Measurements from ENCODE around the gene OR10A5.
A peak's percentile ranks its signal among the peaks of the same experiment; 100 is the strongest.
"Not testable (repeated sequence)": the region's sequence is repeated elsewhere in the genome, so short reads cannot be mapped to it uniquely, and the experiment has no call there.

Gene OR10A5, protein sequence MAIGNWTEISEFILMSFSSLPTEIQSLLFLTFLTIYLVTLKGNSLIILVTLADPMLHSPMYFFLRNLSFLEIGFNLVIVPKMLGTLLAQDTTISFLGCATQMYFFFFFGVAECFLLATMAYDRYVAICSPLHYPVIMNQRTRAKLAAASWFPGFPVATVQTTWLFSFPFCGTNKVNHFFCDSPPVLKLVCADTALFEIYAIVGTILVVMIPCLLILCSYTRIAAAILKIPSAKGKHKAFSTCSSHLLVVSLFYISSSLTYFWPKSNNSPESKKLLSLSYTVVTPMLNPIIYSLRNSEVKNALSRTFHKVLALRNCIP

DNA sequence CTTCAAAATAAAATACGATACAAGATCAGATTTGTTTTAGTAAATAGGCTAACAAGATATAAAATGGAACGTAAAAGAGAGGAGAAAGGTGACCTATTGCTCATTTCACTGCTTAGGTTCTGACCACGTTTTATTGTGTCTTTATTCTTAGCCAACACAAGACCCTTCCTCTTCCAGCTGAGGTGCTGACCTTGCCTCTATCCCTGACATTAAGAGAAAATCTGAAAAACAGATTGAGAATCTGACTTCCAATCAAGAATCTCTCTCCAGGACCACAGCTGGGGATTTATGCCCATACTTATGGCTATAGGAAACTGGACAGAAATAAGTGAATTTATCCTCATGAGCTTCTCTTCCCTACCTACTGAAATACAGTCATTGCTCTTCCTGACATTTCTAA lies at the start of gene OR10A5:
Gene OR10A5, plus strand, starts transcription at position 301 of the 400 bp plus-strand sequence. Its CDS starts 0 bp downstream, at position 301.
- TF ChIP-seq, protein P1, sequence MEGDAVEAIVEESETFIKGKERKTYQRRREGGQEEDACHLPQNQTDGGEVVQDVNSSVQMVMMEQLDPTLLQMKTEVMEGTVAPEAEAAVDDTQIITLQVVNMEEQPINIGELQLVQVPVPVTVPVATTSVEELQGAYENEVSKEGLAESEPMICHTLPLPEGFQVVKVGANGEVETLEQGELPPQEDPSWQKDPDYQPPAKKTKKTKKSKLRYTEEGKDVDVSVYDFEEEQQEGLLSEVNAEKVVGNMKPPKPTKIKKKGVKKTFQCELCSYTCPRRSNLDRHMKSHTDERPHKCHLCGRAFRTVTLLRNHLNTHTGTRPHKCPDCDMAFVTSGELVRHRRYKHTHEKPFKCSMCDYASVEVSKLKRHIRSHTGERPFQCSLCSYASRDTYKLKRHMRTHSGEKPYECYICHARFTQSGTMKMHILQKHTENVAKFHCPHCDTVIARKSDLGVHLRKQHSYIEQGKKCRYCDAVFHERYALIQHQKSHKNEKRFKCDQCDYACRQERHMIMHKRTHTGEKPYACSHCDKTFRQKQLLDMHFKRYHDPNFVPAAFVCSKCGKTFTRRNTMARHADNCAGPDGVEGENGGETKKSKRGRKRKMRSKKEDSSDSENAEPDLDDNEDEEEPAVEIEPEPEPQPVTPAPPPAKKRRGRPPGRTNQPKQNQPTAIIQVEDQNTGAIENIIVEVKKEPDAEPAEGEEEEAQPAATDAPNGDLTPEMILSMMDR (IDR thresholded peaks at IDR 0.05; ENCODE audit: insufficient read depth, missing control alignments): no peak
- no peak for FAIRE-seq
- DNase-seq (ENCODE audit: insufficient read length, low spot score): no peak

DNA sequence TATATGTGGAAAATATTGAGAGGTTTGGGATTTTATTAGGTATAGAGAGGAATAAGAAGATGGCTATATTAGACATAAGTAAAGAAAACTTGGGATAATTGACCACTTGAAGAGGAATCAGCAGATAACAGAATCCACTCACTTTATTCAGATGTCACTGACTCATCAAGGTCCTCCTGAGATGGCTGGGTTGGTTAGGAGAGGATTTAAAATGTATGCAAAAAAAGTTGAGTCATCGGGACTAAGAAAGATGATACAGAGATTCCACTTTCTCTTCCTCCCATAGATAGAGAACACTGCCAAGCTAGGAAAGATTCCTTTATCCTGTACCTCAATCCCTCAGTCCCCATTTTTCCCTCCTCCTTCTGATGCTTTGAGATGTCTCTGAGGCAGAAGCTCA lies 46.1 kb upstream of the OR10A5 start, which contains the start of gene OR6A2:
Gene OR6A2, minus strand, starts transcription at position 288 of the 400 bp plus-strand sequence. CDS start 3,981 bp downstream, outside the sequence.
- TF ChIP-seq, protein P1 (IDR thresholded peaks at IDR 0.05; ENCODE audit: insufficient read depth, missing control alignments): no peak
- FAIRE-seq (no peak), DNase-seq (ENCODE audit: insufficient read length, low spot score) (no peak)

DNA sequence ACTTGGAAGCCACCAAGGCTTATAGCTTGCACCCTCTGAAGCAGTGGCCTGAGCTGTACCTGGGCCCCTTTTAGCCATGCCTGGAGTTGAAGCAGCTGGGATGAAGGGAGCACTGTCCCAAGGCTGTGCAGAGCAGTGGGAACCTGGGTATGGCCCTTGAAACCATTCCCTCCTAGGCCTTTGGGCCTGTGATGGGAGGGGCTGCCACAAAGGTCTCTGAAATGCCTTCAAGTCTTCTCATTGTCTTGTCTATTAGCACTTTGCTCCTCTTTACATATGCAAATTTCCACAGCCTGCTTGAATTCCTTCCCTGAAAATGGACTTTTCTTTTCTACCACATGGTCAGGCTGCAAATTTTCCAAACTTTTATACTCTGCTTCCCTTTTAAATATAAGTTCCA lies 44.4 kb upstream of the OR10A5 start:
- DNase-seq (ENCODE audit: insufficient read length, low spot score); FAIRE-seq: not testable (repeated sequence)

DNA sequence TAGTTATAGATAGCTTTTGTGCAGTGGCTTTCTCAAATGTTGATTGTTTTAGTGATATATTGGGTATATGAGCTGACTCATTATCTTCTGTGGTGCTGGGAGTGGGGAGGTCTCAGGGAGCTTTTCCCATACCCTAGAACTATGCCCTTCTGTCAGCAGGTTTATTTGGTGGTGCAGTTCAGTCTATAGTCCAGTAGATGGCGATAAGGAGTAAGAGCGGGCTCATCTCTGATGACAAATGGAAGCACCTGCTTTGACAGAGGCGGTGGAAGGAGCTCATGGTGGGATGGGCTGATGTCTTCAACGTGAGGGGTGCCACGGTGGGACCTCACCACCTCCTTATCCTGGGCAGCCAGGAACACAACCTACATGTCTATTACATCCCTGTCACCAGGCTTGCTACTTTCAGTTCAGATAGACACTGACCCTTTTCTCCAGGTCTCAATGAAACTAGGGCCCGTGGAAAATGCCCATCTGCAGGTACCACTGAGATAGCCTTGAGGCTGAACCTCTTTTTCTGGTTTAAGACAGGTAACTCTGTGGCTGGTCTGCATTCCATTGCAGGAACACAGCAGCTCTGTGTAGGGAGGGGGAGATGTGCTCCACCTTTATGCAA lies 33.0 kb upstream of the OR10A5 start:
- no peak for DNase-seq (ENCODE audit: insufficient read length, low spot score)
- TF ChIP-seq, protein P1 (IDR thresholded peaks at IDR 0.05; ENCODE audit: insufficient read depth, missing control alignments): peak; percentile 78
- FAIRE-seq: no peak

DNA sequence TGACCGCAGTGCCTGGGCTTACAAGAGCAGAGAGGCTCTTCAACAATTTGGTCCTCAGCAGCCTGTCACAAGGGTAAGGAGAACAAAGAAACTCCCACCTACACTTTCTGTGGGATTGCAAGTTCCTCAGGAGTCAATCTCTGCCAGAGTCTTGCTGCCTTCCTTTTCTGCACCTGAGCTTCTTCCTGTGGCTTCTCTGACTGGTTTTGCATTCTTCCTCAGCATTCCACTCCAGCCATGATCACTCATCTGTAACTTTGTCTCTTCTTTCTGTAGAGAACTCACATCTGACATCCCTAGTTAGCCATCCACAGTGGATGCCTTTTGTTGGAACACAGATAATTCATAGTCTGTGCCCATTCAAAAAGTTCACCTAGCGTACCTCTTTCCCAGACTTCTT lies 31.8 kb upstream of the OR10A5 start:
- FAIRE-seq (no peak), DNase-seq (ENCODE audit: insufficient read length, low spot score) (no peak)
- TF ChIP-seq, protein P1 (IDR thresholded peaks at IDR 0.05; ENCODE audit: insufficient read depth, missing control alignments): no peak

DNA sequence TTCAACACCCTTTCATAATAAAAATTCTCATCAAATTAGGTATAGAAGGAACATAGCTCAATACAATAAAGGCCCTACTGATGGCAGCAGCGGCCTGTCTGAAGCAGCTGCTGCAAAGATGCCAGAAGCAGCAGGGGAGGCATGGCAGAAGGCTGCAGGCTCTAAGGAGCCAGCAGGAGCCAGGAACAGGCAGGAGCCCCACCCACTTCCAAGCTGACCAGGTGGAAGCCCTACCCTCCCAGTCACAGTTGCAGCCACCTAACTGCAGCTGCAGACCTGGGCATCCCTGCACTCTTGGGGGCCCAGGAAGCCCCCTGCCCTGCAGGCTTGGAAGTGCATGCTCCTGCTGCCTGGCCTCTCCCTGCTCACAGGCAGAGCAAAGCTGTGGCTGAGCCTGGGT lies 27.8 kb upstream of the OR10A5 start:
- FAIRE-seq: no peak
- no peak for DNase-seq (ENCODE audit: insufficient read length, low spot score)
- TF ChIP-seq, protein P1 (IDR thresholded peaks at IDR 0.05; ENCODE audit: insufficient read depth, missing control alignments): no peak

DNA sequence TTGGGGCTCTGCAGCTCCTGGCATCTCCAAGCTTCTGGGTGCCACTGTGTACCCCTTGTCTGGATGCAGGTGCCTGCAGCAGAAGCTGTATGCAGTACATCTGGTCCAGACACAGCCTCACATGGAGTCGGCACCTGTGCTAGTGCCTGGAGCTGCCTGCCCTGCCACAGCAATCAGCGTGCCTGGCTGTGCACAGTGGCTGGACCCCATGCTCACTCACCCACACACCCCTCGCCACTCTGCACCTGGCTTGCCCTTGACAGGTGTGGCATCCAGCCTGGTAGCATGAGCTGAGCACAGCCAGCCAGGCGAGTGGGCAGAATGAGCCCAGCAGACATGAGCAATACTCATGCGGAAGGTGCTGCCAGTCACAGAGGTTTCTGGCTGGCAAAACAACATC lies 26.5 kb upstream of the OR10A5 start:
- TF ChIP-seq, protein P1 (IDR thresholded peaks at IDR 0.05; ENCODE audit: insufficient read depth, missing control alignments): no peak
- DNase-seq (ENCODE audit: insufficient read length, low spot score) (no peak), FAIRE-seq (no peak)

Data from D721Med (cell line).